NOMO-1 treated with DMSO at 0.1 percent for 48 hours (cell line): ENCODE results near the gene IQCC.

Source experiments
- DNase-seq: peaks from one replicate; lab custom pipeline; 2025; ENCODE audit not compliant: unreplicated experiment; lab: John Stamatoyannopoulos, UW

IQCC gene

DNA sequence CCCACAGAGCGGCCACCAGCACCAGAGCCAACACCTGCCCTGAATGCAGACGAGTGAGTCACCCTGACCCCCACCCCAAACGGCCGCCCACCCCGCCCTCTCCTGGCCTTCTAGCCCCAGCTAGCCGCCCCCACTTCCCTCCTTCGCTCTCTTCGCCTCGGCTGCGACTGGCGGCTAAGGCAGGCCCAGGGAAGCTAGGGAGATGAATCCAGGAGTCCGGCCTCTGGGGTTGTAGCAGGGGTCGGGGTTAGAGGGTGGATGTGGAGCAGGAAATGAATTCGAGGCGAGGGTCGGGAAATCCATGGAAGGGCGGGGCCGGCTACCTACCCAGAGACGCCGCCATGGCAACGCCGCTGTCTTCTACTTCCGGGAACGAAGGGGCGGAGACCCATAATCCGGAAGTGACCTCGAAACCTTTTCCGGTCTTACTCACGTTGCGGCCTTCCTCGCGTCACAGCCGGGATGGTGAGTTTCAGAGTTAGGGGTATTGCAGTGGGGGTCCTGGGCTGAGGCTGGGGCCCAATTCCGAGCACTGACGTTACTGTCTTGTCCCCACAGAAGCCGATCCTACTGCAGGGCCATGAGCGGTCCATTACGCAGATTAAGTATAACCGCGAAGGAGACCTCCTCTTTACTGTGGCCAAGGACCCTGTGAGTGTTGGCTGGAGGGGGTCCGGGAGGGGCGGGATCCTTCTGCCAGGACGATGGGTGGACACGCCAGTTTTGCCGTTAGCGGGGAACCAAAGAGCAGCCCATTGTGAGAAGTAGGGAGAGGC, 16.7 kb downstream of the IQCC start, which contains the start of the genes EIF3I and TMEM234:
Gene EIF3I (plus strand): TSS at position 428 of the 776 bp plus-strand sequence. CDS start 35 bp downstream, at position 463.
Gene TMEM234 (minus strand): TSS at position 374 of the 776 bp plus-strand sequence. CDS start 31 bp downstream, at position 343.
- peak; percentile 92 for DNase-seq

- no peak for DNase-seq
Measured at GRCh38 chr1:32223683-32224082, 18.2 kb downstream of the IQCC start.

GRCh38 chr1:32224285-32224684, 18.8 kb downstream of the IQCC start:
- no peak for DNase-seq

GRCh38 chr1:32228771-32229170, 23.3 kb downstream of the IQCC start:
- no peak for DNase-seq

- DNase-seq, result no peak
Measured at GRCh38 chr1:32231843-32232432, 26.5 kb downstream of the IQCC start.

DNA sequence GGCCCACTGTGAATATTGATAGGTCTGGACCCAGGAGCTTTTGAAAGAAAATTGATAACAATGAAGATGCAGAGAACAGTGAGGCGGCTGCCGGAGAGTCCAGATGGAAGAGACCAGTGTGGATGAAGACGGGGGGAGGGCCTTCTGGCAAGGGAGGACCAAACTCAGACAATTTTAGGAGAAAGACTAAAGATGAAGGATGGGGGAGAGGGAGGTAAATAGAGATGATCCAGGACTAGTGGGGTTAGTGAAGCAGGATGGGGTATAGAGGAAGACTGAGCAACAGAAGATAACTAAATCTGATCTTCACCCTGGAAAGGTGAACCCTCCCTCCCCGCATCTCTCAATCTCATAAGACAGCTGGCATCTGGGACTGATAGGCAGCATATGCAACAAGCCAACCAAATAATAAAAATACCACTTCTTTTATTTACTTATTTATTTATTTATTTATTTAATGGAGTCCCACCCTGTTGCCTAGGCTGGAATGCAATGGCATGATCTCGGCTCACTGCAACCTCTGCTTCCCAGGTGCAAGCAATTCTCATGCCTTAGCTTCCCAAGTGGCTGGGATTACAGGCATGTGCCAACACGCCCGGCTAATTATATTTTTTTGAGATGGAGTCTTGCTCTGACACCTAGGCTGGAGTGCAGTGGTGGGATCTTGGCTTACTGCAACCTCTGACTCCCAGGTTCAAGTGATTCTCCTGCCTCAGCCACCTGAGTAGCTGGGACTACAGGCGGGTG, 27.3 kb downstream of the IQCC start:
- DNase-seq, result no peak

GRCh38 chr1:32234792-32235191, 29.3 kb downstream of the IQCC start:
- no peak for DNase-seq

GRCh38 chr1:32239337-32239736, 33.9 kb downstream of the IQCC start:
- no peak for DNase-seq

DNA sequence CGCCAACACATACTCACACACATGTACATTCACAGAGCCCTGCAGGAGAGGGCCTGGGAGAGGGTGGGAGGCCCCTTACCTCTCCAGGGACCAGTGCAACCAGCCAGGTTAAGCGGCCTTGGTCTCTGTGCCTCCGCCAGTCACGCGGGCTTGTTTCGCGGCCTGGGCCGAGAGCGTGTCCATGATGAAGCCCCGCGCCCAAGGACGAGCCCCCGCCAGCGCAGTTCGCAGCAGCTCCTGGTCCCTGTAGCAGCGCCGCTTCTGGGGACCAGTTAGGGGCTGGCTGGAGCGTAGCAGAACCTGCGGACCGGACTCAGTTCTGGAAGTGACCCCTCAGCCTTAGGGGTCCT, 34.3 kb downstream of the IQCC start:
- DNase-seq, result no peak

DNA sequence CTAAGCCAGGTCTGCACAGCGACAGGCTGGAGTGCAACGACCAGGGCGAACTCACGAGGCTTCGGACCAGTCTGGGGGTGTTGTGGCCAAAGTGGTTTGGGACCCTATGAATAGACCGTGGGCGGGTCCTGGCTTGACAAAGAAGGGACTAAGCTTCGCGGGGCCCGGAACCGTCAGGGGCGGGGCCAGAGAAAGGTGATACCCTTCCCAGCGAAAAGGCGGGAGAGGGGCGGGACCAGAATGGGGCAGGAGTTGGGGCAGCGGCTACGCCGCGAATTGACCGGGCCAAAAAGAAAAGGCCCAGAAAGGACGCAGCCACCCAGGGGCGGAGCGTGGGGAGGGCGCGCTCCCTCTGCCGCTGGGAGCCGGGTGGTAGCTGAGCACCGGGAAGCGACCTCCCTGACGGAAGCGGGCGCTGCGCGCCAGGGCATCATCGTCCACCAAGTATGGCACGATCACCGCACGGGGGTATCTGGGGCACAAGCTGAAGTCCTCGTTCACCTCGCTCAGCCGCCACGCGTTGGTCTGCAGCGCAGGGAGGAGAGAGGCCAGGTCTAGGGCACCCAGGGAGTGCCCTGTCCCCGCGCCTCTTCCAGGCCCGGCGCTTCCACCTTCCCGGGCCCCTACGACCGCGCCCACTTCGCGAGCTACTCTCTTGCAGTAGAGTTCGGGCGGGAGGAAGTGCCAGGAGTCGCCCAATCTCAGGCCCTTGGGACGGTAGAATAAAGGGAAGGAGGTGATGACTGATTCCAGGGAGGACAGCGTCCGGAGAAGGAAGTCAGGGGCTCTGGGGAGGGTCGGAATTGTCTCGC, 34.9 kb downstream of the IQCC start:
- peak; percentile 56 for DNase-seq

DNA sequence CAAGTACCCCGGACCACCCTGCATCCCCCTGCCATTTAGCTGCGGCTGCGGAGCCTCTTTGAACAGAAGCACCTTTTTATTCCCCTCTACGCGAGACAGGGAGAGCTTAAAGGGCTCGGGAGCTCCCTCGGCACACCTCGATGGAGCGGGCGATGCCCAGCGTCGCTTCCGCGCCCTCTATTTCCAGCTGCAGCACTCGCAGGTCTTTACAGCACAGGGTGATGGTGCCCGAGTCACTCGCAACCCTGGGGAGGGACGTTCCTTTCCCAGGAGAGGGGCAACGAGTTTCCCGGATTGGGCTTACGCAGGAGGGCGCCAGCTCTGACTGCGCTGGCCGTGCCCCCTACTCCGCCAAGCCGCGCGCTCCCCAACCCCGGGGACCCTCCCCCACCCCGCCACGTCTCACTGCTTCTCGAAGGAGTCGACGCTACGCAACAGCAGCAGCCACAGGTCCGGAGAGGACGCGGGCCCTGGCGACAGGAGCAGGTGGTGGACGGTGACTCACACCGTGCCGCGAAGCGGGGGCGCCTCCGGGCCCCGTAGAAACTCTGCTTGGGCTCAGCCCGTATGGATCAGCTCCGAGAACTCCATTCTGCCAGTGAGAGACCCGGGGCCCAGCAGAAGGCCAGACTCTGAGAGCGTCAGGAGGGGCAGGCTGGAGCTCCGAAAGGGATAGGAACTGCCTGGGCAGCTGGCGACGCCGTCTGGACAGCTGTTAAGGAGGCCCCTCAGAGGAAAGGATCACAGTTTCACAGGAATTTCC, 35.7 kb downstream of the IQCC start:
- peak; percentile 9 for DNase-seq

- DNase-seq, result peak; percentile 41
Measured at GRCh38 chr1:32242341-32242851, 36.9 kb downstream of the IQCC start.

DNA sequence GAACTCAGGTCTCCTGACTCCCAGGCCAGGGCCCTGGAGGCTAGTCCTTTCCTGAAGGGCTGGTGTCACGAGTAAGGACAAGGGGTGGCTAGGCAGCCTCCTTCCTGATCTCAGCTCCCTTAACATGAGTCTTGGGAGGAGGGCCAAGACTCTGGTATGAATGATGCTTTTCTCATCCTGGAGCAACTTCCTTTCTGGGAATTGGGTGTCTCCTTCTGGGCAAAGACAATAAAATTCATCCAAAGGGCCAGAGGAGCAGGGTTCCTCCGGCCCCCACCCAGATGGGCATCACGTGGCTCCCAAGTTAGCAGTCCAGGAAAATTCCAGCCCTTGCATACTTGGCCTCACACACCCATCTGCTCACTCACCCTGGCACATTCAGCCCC, 41.4 kb downstream of the IQCC start, which contains the start of gene FAM167B:
Gene FAM167B (plus strand): TSS at position 335 of the 386 bp plus-strand sequence. CDS start 200 bp downstream, outside the sequence.
- DNase-seq, result no peak

DNA sequence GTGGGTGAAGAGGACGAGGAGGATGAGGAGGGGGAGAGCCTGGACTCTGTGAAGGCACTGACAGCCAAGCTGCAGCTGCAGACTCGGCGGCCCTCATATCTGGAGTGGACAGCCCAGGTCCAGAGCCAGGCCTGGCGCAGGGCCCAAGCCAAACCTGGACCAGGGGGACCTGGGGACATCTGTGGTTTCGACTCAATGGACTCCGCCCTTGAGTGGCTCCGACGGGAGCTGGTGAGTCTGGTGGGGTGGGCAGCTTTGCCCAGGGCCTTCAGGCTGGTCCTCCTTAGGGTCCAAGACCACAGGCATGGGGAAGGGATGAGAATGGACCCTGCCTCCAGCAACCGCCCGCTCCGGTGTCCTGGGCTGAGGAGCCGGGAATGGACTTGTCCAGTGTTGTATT, 42.0 kb downstream of the IQCC start:
- no peak for DNase-seq

DNA sequence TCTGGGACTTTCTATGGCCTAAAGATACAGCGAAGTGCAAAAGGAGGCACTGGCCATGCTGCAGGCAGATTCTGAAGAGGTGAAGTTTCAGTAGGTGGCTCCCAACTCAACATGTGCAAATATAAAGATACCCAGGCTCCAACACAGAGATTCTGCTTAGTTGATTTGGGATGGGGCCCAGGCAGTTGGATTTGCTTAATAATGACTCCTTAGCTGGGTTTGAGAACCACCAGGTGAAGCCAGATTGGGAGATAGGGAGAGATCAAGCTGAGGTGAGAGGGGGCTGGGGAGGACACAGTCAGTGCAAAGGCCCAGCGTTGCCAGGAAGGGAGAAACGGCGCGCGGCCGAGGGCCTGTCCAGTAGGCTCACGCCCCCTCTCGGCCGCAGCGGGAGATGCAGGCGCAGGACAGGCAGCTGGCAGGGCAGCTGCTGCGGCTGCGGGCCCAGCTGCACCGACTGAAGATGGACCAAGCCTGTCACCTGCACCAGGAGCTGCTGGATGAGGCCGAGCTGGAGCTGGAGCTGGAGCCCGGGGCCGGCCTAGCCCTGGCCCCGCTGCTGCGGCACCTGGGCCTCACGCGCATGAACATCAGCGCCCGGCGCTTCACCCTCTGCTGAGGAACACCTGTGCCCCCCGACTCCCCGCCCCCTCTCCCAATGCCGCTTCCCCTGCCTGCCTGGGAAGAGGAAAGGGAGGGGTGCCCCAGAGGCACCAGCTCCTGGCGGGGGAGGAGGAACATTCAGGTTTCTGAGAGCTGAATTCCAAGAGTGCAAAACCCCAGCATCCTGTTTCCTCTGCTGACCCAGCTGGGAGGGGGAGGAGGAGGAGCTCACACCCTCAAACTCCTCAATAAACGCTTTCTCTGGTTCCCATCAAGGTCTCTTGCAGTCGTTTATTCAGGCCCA, 42.8 kb downstream of the IQCC start:
- peak; percentile 31 for DNase-seq

DNA sequence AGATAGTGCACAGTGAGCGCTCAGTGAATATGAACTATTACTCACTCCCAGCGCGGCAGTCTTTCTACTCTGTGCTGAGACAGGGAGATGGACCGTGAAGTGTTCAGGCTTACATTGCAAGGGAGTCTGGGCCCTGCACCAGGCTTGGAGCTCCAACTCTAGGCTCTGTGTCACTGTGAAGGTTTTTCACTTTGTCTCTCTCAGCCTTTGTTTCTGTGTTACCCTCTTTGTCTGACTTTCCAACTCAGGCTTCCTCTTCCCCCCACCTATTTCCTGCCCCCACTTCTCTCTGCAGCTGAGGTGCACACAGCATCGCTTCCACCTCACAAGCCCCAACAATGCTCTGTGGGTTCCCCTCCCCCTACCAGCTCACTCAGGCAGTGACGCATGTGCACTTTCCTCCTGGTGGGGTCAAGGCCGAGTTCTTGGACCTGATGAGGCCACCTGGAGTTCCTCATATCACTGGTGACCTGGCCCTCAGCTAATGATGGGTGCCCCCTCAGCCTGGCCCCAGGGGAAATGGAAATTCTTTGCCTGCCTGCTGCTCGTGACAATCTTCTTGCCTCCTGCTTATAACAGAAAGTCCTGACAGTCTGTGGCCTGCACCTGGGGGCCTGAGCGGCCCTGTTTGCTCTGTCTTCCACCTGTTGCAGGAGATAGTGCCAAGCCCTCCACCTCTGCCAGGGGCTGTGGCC, 44.5 kb downstream of the IQCC start:
- DNase-seq, result peak; percentile 23

- no peak for DNase-seq
Measured at GRCh38 chr1:32250893-32251716, 45.6 kb downstream of the IQCC start, which contains the start of gene LCK. TSS of gene LCK (plus strand) at chr1:32251265. CDS start at chr1:32274330, 23,065 bp downstream.
